Type B pancreatic cell (in vitro differentiated cells): ENCODE measurements around the gene XPNPEP1. TPM values are rescaled to one million over a fixed set of nuclear protein-coding genes. Genes with fewer than 3 reads are reported as not detected.

ENCODE experiments used
- DNase-seq: peaks from one replicate; pipeline ENCODE4 v3.0.0; 2021; ENCODE audit warnings: mixed read lengths; ENCODE audit not compliant: unreplicated experiment; ENCODE audit errors: extremely low spot score
- H3K27ac Mint-ChIP-seq: 2 replicates; pipeline ENCODE4 v1.8.0; 2021; ENCODE audit warnings: mild to moderate bottlenecking, mixed read lengths
- H3K27me3 Mint-ChIP-seq: 2 replicates; pipeline ENCODE4 v1.8.0; 2021; ENCODE audit warnings: mixed read lengths
- H3K36me3 Mint-ChIP-seq: 2 replicates; pipeline ENCODE4 v1.8.0; 2021; ENCODE audit warnings: mixed read lengths
- H3K4me1 Mint-ChIP-seq: one replicate; pipeline ENCODE4 v1.8.0; 2021; ENCODE audit warnings: mixed read lengths; ENCODE audit not compliant: unreplicated experiment
- H3K4me3 Mint-ChIP-seq: 2 replicates; pipeline ENCODE4 v1.8.0; 2021; ENCODE audit warnings: mild to moderate bottlenecking, mixed read lengths
- H3K9me3 Mint-ChIP-seq: 2 replicates; pipeline ENCODE4 v1.8.0; 2021; ENCODE audit warnings: mixed read lengths
- total RNA-seq: library from RNA; stranded (reverse); gene quantifications from 2 replicates; pipeline ENCODE4 v1.2.1, GENCODE V29; 2021; ENCODE audit warnings: low replicate concordance
- TF ChIP-seq, protein P1 (sequence below): fragments of 200-600 bp; sonication (generic); conservative IDR thresholded peaks from 2 replicates; pipeline ENCODE4 v1.5.0; 2021; ENCODE audit warnings: antibody characterized with exemption, mild to moderate bottlenecking

The XPNPEP1 gene
- total RNA-seq, 1 donor from 2014 or later: 76.6 TPM

DNA sequence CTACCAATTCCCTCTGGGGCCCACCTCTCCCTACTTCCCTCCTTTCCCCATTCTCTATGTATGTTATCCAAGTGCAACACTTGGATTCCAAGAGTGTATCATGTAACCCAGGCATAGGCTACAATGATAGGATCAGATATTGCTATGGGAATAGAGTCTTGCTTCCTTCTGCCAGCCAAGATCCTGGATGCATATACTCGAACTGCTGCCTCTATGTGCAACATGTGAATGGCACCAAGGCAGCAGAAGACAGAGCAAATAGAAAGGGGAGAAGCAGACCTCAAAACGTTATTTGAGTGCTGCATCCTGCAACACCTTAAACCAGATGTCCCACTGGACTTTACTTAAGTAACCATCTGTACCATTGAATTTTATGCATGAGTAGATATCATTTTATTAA lies 3.5 kb upstream of the XPNPEP1 start:
- no peak overlapping the region for H3K4me3 Mint-ChIP-seq
- no peak overlapping the region for H3K27ac Mint-ChIP-seq
- peaks cover 33% of the 10 kb centered on the region for H3K4me1 Mint-ChIP-seq
- TF ChIP-seq, protein P1, sequence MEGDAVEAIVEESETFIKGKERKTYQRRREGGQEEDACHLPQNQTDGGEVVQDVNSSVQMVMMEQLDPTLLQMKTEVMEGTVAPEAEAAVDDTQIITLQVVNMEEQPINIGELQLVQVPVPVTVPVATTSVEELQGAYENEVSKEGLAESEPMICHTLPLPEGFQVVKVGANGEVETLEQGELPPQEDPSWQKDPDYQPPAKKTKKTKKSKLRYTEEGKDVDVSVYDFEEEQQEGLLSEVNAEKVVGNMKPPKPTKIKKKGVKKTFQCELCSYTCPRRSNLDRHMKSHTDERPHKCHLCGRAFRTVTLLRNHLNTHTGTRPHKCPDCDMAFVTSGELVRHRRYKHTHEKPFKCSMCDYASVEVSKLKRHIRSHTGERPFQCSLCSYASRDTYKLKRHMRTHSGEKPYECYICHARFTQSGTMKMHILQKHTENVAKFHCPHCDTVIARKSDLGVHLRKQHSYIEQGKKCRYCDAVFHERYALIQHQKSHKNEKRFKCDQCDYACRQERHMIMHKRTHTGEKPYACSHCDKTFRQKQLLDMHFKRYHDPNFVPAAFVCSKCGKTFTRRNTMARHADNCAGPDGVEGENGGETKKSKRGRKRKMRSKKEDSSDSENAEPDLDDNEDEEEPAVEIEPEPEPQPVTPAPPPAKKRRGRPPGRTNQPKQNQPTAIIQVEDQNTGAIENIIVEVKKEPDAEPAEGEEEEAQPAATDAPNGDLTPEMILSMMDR: no peak
- no peaks in the 10 kb centered on the region for H3K27me3 Mint-ChIP-seq
- H3K9me3 Mint-ChIP-seq: no peaks in the 10 kb centered on the region
- DNase-seq: no peak
- H3K36me3 Mint-ChIP-seq: no peaks in the 10 kb centered on the region

DNA sequence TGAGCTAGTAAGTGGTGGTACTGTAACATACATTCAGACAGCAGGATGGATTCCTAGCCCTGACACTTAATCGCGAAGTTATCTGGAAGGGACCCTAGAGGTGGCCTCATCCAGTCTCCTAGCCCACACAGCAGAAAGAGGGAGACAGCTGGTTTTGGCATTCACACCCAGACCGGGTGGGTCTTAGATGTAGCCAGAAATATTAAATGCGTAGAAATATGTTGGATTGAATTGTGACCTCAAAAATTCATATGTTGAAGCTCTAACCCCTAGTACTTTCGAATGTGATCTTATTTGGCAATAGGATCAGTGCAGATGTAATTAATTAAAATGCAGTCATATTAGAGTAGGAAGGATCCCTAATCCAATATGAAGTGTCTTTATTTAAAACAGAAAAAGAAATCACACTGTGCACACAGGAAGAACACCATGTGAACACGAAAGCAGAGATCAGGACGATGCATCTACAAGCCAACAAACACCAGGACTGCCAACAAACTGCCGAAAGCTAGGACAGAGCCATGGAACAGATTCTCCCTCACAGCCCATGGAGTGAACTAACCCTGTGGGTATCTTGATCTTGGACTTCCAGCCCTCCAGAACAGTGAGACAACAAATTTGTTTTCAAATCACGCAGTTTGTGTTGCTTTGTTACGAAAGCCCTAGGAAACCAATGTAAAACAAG lies 2.9 kb upstream of the XPNPEP1 start:
- Mint-ChIP-seq H3K4me3 (no peak overlapping the region), H3K27ac (no peak overlapping the region), H3K27me3 (no peaks in the 10 kb centered on the region), H3K36me3 (peaks cover 3% of the 10 kb centered on the region), H3K4me1 (peaks cover 38% of the 10 kb centered on the region), H3K9me3 (no peaks in the 10 kb centered on the region)
- TF ChIP-seq, protein P1: no peak
- DNase-seq: no peak

DNA sequence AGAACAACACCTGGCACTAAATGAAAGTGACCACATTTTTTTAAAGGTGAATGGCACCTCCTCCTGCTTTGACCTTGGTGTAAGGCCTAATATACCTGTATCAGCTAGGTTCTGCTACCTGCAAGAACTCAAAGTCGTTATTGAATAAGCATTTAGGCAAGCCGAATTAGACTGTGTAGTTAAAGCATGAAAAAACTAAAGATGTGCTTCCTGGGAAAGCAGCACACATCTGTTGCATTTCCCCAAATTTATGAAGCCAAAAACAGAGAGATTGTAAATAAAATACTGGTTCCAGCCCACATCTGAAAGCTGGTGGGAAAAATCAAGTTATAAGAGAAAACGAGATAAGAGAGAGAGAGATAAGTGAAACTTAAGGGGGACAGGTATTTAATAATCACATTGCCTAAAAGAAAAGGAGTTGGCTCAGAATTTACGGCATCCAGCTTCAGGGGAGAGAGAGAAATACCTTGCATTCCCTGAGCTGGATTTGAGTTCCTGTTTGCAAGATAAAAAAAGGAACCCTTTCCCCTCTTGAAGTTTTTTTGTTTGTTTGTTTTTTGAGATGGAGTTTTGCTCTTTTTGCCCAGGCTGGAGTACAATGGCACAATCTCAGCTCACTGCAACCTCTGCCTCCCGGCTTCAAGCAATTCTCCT lies 1.8 kb upstream of the XPNPEP1 start:
- Mint-ChIP-seq H3K4me1 (peaks cover 36% of the 10 kb centered on the region), H3K36me3 (peaks cover 6% of the 10 kb centered on the region), H3K4me3 (peak overlapping the region; percentile 32), H3K9me3 (no peaks in the 10 kb centered on the region), H3K27me3 (no peaks in the 10 kb centered on the region), H3K27ac (no peak overlapping the region)
- no peak for DNase-seq
- TF ChIP-seq, protein P1: no peak

DNA sequence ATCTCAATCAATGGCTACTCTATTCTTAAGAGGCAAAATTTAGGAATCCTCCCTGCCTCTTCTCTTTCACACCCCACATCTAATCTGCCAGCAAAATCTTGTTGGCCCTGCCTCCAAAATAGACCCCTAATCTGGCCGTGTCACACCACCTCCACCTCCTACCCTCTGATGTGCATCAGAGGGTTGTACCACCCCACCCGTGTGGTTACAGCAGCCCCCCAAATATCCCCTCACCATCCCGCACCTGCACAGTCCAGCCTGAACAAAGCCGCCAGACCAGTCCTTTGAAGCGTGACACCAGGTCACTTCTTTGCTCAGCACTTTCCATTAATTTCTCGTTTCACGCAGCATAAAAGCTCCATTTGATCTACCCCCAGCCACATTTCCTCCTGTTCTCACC lies 776 bp upstream of the XPNPEP1 start:
- Mint-ChIP-seq H3K9me3 (no peaks in the 10 kb centered on the region), H3K27me3 (no peaks in the 10 kb centered on the region), H3K36me3 (peaks cover 6% of the 10 kb centered on the region), H3K27ac (peak overlapping the region; percentile 42), H3K4me1 (peaks cover 31% of the 10 kb centered on the region), H3K4me3 (peak overlapping the region; percentile 83)
- DNase-seq: no peak
- TF ChIP-seq, protein P1: no peak

DNA sequence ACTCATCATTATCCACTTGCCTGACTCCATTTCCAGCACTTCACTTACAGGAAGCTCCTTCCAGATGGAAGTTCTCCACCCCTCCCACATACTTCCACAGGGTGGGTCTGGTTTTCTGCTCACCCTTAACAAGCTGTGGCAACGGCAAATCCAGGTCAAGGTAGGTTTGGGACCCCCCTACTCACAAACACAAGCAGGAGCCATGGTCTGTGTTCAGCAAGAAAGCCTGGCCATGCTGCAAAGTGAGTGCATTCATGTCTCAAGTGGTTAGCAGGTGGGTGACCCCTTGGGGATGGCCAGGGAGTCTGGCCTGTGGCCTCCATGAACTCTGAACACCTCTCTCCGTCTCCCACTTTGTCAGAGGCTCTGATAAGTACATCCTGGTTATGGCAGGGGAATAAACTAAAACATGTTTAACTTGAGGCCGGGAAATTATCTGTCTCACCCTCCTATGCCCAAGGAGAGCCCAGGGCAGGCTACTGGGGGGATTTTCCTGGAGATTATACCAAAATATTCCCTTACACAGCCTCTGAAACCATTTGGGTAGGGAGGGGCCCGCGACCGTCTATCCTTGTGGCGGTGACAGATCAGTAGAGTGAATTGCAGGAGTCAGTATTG lies 844 bp downstream of the XPNPEP1 start:
- no peak for DNase-seq
- Mint-ChIP-seq H3K9me3 (no peaks in the 10 kb centered on the region), H3K36me3 (peaks cover 6% of the 10 kb centered on the region), H3K4me3 (peak overlapping the region; percentile 92), H3K27ac (peak overlapping the region; percentile 83), H3K27me3 (no peaks in the 10 kb centered on the region), H3K4me1 (peaks cover 26% of the 10 kb centered on the region)
- TF ChIP-seq, protein P1: no peak
